Measurements from ENCODE around the gene CELF1.
"Not testable (repeated sequence)": the region's sequence is repeated elsewhere in the genome, so short reads cannot be mapped to it uniquely, and the experiment has no call there.

The CELF1 gene

GRCh38 chr11:47538741-47539565 lies 14.0 kb downstream of the CELF1 start:
- DNase-seq (ENCODE audit: low read depth in 2 of 2), result no peak

DNA sequence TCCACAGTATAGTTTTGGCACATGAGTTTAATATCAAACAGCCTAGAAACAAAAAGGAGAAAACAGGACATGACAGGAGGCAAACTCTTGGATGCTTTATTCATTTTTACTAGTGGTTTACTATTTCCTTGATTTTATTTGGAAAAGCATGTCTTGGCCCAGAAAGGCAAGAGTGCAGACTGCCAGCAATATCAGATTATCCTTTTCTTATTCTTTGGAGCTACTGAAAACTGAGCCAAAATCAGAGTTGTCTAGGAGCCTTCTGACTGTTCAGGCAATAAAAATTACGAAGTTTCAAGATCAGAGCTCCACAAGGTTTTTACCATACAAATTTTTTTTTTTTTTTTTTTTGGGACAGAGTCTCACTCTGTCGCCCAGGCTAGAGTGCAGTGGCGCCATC lies 16.0 kb downstream of the CELF1 start:
- DNase-seq (ENCODE audit: low read depth in 2 of 2), result no peak

DNA sequence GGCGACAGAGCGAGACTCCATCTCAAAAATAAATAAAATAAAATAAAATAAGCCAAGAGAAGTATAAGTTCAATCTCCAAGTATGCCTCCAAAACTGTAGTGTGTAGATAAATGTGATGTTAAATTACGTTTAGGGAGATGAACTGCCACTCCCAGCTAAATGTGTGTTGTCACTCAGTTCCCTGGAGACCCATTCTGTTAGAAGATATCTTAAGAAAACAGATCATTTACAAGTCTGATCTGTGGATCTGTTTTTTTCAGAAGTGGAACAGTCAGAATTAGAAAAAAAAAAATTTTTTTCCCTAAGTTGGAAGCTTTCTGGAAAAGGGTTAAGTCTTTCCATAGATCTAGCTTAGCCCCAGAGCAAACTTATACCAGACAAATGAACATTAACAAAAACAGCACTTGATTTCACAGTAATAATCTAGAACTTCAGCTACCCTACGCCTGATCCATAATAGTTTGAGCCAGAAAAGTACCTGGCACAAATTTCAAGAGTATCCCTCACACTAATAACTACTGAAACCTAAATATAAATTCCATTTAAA lies 18.2 kb downstream of the CELF1 start:
- no peak for DNase-seq (ENCODE audit: low read depth in 2 of 2)

- DNase-seq (ENCODE audit: low read depth in 2 of 2), result no peak
Observed at GRCh38 chr11:47533690-47534151, 19.2 kb downstream of the CELF1 start.

GRCh38 chr11:47532597-47533213 lies 20.2 kb downstream of the CELF1 start:
- DNase-seq (ENCODE audit: low read depth in 2 of 2), result no peak

- no peak for DNase-seq (ENCODE audit: low read depth in 2 of 2)
Observed at GRCh38 chr11:47531666-47532065, 21.3 kb downstream of the CELF1 start.

DNA sequence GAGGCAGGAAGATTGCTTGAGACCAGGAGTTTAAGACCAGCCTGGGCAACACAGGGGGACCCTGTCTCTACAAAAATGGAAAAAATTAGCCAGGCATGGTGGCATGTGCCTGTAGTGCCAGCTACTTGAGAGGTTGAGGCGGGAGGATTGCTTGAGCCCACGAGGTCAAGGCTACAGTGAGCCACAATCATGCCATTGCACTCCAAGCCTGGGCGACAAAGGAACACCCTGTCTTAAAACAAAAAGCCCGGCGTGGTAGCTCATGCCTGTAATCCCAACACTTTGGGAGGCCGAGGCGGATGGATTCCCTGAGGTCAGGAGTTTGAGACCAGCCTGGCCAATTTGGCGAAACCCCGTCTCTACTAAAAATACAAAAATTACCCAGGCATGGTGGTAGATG lies 22.2 kb downstream of the CELF1 start:
- DNase-seq (ENCODE audit: low read depth in 2 of 2), result not testable (repeated sequence)

GRCh38 chr11:47529951-47530350 lies 23.0 kb downstream of the CELF1 start:
- DNase-seq (ENCODE audit: low read depth in 2 of 2), result no peak

GRCh38 chr11:47527186-47527585 lies 25.7 kb downstream of the CELF1 start:
- no peak for DNase-seq (ENCODE audit: low read depth in 2 of 2)

GRCh38 chr11:47526032-47526431 lies 26.9 kb downstream of the CELF1 start:
- DNase-seq (ENCODE audit: low read depth in 2 of 2), result not testable (repeated sequence)

GRCh38 chr11:47524291-47524874 lies 28.5 kb downstream of the CELF1 start:
- no peak for DNase-seq (ENCODE audit: low read depth in 2 of 2)

GRCh38 chr11:47523490-47524225 lies 29.3 kb downstream of the CELF1 start:
- no peak for DNase-seq (ENCODE audit: low read depth in 2 of 2)

GRCh38 chr11:47518212-47518964 lies 34.5 kb downstream of the CELF1 start:
- no peak for DNase-seq (ENCODE audit: low read depth in 2 of 2)

- DNase-seq (ENCODE audit: low read depth in 2 of 2), result no peak
Observed at GRCh38 chr11:47516984-47517853, 35.7 kb downstream of the CELF1 start.

DNA sequence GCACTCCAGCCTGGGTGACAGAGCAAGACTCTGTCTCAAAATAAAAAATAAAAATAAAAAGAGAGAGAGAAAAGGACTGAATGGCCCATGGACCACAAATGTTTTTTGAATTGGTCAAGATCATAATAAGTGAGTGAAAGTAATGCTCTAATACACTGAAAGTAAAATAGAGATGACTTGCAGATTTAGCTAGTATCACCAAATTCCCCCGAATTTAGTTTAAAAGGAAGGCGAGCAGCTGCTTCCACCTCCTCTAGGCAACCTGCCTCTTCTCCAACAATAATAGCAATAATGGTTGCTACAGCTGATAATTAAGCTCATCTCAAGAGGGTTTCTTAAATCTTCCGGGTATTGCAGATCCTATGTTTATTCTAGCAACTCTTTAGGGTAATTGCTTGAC lies 36.8 kb downstream of the CELF1 start:
- no peak for DNase-seq (ENCODE audit: low read depth in 2 of 2)

DNA sequence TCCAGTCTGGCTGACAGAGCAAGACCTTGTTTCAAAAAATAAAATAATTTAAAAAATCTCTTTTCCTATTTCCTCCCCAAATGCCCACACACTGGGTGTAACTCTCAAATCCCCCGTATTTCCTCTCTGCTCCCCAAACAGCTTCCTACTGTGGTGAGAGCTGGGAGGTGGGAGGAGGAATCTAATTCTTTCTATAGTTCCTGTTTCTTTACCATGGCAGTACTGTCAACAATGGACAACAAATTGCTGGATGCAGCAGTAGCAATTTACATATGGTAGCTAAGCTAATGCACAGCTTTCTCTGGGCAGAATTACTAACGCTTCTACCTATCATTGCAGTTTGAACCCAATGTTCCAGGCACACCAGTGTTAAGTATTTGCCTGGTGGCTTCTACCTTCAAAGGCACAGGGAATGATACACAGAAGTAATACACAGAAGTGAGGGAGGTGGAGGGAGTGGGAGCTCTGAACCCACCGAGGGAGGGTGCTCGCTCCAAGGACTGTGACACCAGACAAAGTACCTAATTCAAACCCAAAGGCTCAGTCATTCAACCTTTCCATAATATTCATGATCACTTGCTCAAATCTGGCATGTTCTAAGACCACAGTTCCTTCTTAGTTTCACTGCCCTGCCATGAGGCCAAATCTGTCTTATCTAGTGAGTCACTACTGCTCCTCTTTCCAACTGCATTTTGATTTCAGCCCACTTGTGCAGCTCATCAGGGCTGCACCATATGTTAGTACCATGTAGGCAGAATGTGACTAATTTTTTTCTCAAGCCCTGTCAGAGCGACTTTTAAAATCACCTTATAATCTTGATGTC lies 37.9 kb downstream of the CELF1 start:
- no peak for DNase-seq (ENCODE audit: low read depth in 2 of 2)

- DNase-seq (ENCODE audit: low read depth in 2 of 2), result no peak
Observed at GRCh38 chr11:47512701-47513100, 40.2 kb downstream of the CELF1 start.

- no peak for DNase-seq (ENCODE audit: low read depth in 2 of 2)
Observed at GRCh38 chr11:47511917-47512316, 41.0 kb downstream of the CELF1 start.

DNA sequence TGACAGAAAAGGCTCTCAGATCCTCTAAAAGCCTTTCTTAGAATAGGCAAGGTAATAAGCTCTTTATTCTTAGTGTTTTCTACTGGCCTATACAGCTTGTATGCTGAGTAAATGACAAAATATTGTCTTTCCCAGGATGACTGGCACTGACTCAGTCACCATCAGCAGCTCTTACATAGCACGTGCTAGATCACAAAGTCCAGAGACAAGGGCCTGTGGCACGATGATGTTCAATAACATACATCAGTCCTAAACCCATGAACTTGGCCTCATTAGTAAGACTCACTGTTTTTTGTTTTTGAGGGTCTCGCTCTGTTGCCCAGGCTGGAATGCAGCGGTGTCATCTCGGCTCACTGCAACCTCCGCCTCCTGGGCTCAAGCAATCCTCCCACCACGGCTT lies 42.7 kb downstream of the CELF1 start:
- no peak for DNase-seq (ENCODE audit: low read depth in 2 of 2)
